LoVo (cell line): ENCODE results near the gene FBXL7.

ENCODE experiments used
- DNase-seq: peaks from one replicate; pipeline ENCODE4 v3.0.0-alpha.2; 2016; ENCODE audit warnings: low spot score

FBXL7 gene

DNA sequence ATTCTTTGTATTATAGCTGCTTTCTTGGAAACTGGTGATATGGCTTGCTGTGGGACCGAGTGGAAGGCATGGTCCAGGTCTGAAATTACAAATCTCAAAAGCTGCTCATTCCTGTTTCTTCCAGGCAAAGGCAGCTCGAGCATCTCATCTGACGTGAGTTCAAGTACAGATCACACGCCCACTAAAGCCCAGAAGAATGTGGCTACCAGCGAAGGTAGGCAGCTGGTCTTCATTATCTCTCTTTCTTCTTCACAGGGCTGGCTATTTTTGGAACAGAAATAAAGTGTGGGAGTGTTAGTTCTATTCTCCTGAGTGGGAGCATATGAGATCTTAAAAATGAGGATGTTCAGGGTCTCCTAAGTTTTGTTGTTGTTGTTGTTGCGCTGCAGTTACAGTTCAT lies 115.9 kb downstream of the FBXL7 start:
- DNase-seq: no peak

DNA sequence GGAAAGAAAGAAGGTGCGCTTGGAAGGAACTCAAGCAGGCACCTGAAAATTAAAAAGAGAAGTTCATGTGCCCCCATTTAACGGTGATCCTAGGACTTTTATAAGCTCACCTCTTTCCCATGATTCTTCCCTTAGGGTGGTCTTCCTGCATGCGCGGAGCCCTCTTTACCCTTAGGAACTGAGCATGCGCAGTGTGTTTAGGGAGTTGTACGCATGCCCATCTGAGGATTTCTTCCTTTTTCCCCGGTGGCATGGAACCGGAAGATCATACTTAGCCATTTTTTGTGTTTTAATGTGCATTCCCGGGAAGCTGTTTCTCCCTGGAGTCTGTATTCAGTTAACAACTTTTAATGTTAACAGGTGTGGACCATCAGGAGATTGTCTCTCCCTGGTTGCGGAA lies 119.0 kb downstream of the FBXL7 start:
- DNase-seq: no peak

DNA sequence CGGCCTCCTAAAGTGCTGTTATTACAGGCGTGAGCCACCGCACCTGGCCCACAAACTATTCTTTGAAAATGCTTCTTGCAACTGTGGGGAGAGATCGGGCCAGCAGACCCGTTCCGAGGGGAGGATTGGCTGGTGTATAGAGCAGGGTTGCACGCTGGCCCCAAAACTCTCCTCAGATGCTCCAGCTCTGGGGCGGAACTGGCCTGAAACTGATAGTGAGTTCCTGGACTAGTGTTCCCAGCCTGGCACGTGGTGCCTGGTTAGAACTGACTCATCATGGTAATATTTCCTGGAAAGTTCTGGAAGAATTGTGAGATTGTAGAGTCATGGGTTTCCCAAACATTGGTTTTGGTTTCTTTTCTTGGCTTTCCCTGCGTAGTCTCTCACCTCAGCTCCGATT lies 120.5 kb downstream of the FBXL7 start:
- no peak for DNase-seq

DNA sequence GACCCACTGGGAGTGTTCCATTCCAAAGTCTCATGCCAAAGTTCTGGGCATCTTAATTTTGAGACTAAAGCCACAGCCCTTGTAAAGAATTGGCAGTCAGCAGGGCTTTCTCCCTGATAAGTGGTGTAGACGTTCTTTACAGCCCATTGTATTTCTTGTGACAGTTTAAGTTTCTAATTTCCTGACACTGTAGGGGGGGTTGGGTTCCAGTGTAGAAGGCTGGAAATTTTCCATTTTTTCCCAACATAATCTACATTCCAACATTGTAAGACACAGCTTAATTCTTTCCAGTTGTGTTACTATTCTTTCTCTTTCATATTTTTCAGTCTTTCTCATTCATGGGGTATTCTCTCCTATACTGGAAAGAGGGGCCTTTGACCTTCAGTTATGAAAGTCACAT lies 121.1 kb downstream of the FBXL7 start:
- DNase-seq: no peak

DNA sequence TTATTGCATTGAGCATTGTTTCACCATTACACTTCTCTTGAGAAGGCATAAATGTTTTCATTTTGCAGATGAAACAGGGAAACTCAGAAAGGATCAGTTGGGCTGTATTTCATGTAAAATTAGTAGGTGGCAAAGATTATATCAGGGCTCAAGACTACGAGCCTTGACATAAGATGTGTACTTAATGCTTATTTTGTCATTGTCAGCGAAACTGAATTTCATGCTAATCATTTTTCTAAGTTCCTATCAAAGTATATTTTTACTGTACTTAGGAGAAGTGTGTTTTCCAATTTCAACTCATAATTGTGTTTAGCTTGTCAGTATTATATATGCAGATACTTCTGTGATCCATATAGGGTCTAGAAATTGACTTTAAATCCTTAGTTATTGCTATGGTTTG lies 123.8 kb downstream of the FBXL7 start:
- DNase-seq: no peak

DNA sequence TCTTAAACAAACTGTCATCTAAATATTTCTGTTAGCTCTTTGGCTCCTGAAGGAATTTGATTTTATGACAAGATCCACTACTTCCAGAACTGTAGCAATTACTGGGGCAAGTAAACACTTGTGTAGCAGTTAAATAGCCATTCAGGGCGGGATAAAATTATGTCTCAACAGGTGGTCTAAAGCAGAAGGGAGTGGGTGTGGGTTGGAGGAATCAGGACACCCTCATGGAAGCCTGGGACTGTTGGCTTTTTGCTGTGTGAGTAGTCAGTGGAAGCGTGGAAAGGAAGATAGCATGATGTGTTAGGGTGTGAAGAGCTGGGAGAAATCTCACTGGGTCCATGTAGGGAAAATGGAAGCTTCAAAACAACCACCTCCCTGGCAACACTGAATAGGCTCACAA lies 127.1 kb downstream of the FBXL7 start:
- DNase-seq: no peak

DNA sequence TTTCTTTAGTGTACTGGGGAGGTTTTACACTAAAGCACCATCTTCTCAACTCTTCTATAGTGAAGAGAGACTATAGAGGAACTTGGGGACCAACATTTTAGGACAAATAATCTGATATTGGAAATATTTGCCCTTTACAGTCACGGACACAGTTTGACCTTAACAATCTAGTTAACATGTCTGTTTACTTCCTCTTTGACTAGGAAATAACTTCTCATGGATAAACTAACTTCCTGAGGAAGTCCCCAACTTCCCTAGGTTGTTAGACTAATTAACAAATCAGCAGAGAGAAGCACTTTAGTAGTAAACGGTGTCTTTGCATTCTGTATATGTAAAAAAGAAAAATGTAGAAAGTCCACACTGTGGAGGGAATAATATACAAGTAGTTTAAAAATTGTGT lies 127.7 kb downstream of the FBXL7 start:
- DNase-seq: no peak

DNA sequence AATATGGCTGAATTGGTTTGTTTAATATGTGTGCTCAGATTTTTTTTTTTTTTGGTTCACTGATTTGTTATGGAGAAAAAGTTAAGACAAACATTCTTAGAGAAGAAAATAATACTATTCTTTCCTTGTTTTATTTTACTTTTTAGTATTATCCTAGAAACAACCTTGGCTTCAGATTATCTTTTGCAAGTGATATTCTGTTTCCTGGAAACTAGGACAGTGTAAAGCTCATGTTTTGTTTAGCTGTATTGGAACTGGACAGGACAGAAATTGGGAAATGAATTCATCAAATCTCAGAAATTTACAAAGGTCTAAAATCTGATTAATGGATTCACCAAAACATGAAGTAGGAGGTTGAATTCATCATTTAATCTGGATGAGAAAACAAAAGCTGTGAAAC lies 130.5 kb downstream of the FBXL7 start:
- no peak for DNase-seq

DNA sequence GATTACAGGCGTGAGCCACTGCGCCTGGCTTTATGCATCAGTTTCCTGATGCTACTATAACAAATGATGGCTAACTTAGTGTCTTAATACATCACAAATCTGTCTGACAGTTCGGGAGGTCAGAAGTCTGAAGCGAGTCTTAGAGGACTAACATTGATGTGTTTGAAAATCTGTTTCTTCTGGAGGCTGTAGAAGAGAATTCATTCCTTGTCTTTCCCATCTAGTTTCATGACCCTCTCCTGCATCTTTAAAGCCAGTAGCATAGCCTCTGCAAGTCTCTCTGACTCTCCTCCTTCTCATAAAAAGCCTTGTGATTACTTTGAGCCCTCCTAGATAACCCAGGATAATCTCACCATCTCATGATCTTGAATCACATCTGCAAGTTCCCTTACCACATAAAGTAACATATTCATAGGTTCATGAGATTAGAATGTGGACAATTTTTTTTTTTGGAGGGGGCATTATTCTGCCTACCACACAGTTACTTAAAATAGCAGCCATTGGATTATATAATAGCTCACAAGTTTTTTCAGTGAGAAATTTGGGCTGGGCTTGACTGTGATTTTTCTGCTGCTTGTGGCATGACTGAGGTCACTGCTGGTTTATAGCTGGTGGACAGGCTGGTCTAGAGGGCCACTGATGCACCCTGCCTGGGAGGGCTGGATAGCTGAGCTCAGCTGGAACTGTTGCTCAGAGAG lies 134.8 kb downstream of the FBXL7 start:
- DNase-seq: no peak

DNA sequence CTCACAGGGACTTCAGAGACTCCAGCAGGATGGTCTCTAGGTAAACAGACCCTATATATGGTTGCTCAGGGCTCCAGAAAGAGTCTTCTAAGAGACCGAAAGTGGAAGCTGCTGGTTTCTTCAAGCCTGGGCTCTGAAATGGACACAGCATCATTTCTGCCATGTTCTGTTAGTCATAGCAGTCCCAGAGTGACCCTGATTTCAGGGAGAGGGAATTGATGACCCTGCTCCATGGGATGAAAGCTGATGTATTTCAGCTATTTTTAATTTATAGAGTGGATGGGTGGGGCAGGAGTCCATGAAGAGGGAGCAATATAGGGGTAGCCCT lies 135.3 kb downstream of the FBXL7 start:
- no peak for DNase-seq

DNA sequence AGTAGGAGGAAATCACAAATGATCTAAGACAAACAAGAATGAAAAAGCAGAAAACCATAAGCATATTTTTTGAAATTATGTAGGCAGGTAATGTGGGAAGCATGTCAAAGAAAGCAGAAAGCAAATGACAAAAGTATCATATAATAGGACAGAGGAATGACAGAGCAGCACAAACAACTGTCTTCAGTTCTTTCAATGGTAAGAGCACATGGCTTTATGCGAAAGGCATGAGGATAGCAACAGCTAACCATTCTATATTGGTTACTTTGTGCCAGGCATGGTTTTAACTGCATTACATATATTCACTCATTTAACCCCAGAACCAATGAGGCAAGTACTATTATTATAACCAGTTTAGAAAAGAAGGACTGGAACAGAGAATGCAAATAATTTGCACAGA lies 137.4 kb downstream of the FBXL7 start:
- DNase-seq: no peak

DNA sequence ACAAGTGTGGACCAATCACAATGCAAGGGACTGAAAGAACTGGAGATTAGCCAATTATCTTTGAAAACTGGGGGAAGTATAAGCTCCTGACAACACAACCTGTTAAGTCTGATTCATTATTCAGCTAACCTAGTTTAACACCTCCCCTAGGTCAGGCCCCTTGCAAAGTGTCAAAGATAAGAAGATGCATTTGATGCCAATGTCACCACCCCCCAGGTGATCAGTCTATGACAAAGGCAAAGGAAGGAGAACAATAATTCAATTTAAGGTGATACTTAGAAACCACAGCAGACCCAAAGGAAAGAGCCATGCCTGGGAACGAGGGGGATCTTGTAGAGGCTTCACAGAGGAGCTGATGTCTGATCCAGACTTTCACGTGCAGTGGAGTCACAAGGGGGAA lies 137.9 kb downstream of the FBXL7 start:
- DNase-seq: no peak

DNA sequence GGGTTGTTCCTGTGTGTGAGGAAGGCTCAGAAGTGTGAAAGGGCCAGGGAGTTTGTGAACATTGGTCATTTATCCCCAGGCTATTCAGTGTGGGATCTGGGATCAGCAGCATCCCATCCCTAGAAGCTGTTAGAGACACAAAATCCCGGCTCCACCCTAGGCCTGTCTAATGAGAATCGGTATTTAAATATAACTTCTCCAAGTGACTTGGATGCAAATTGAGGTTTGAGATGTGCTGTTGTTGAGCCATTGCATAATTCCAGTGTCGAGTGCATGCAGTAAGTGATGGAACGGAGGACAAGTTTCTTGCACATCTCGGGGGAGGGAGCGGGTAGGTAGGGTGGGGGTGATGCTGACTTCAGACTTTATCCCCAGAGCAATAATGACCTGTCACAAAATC lies 138.3 kb downstream of the FBXL7 start:
- DNase-seq: no peak

DNA sequence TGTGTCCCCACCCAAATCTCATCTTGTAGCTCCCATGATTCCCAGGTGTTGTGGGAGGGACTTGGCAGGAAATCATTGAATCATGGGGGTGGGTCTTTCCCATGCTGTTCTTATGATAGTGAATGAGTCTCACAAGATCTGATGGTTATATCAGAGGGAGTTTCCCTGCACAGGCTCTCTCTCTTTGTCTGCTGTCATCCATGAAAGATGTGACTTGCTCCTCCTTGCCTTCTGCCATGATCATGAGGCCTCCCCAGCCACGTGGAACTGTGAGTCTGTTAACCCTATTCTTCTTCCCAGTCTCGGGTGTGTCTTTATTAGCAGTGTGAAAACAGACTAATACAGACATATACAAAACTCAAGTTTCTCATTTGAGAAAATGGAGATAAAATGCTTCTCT lies 139.3 kb downstream of the FBXL7 start:
- no peak for DNase-seq

DNA sequence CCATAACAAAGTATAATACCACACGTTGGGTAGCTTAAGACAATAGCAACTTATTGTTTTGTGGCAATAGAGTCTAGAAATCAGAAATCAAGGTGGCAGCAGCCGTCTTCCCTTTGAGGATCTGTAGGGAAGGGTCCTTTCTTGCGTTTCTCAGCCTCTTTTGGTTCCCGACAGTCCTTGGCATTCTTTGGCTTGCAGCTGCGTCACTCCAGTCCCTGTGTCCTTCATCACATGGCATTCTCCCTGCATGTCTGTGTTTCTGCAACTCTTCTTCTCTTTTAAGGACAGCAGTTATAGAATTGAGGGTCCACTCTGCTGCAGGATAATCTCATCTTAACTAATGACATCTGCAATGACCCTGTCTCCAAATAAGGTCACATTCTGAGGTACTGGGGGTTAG lies 140.1 kb downstream of the FBXL7 start:
- DNase-seq: no peak

DNA sequence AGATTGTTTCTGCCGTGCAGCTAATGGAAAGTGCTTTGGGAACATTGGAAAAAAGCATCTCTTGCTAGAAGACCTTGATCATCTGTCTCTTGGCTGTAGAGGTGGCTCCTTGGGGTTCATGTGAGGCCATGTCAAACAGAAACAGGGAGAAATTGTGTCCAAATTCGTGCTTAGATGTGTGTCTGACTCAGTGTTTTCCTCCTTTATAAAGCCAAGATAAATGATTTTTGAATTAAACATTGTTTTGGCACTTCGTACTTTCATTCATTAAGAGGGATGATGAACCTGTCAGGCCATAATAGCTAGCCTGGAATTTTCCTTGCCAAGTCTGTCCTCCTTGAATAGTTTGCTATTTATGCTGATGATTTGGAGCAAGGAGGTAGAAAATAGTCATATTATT lies 143.8 kb downstream of the FBXL7 start:
- no peak for DNase-seq

DNA sequence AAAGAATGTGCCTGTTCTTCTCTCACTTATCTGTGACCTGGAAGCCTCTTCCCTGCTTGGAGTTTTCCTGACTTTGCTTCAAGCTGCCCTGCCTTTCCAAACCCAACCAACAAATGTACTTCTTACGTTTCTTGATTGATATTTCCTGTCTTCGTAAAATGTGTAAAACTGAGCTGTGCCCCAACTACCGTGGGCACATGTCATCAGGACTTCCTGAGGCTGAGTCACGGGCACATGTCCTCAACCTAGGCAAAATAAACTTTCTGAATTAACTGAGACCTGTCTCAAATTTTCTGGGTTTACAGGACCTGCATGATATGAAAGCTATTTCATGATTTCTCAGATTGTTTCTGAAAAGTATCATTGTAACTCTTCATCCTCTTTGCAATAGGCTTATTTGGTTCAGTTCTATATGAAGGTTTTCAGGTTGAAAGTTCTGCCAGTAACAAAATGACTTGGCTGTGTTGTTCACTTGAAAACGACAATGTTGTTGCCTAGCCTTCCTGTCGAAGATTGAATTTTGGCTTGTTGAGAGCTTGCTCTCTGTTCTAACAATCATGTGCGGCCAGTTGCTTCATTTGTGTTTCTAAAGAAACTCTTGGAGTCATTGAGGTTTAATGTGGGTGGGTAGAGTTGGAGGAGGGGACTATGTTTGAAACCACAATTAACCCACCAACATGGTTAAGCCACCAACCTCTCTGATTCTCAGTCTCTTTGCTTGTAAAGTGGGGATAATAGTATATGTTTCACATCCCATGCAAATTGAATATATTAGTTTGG lies 145.6 kb downstream of the FBXL7 start:
- no peak for DNase-seq

DNA sequence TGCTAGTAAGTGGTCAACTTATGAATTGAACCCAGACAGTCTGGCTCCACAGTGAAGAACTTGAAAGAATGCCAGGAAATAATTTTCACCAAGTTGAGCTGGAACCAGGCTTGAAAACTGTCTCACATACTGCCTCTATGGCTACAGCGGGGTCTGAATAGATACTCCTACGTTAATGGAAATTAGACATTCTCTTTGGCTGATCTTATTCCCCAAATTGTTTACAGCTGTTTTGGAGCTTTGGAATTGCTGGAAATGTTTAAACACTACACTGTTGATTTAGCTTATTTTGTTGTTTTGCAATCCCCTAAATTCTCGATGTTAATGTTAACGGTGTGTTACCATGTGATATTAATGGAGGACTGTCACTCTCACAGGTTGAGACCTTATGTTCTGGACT lies 146.4 kb downstream of the FBXL7 start:
- no peak for DNase-seq

DNA sequence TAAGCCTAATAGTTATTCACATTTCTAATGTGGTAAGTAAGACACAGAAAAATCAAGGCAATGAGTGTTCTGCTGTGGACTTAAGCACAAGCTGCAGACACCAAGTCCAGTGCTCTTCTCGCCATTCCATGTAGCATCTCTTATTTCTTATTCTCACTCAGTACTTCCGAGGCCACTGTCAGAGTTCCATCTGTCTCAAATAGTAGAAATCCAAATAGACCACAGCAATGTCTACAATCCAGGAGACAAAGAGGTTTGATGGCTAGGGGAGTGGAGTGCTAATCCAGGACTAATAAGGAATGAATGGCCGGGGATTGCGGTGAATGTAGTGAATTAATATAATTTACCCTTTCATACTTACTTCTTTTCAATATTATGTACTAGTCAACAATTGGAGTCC lies 147.3 kb downstream of the FBXL7 start:
- no peak for DNase-seq

DNA sequence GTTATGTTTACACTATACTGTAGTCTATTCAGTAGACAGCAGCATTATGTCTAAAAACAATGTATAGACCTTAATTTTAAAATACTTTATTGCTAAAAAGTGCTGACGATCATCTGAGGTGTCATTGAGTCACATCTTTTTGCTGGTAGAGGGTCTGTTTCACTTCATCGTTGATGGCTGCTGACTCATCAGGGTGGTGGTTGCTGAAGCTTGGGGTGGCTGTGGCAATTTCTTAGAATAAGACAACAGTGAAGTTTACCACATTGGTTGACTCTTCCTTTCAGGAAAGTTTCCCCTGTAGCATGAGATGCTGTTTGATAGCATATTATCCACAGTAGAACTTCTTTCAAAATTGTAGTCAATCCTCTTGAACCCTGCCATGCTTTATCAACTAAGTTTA lies 150.3 kb downstream of the FBXL7 start:
- DNase-seq: no peak

DNA sequence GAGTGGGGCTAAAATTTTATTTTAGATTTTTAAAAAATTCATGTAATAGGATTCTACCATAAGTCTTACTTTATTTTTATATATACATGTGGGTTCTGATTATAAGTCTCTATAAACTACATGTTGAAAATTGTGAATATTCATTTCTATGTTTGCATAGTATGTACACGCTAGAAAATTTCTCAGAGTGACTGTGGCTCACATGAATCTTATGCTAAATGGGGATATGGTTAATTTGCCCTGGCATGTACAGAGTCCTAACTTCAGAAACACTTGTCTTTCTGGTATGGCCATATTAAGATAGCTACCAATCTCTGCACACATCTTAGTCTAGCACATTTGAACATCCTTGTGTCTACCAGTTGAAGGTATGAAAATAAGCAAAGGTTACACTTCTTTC lies 154.8 kb downstream of the FBXL7 start:
- DNase-seq: no peak

DNA sequence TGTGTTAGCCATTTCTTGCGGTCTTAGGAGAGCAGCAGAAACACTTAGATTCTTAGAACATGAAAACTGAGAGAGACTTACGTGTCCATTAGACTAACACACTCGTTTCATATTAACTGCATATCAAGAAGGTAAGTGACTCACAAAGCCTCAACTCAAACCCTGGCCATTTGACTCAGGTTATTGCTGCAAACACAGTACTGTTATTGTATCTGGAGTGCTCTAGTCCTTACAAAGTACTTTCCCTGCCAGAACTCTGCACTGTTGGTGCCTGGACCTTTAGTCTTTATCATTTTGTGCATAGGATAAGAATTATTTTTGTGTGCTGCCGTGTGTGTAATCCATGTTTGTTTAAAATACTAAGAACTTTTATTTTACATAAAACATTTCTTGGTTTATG lies 155.7 kb downstream of the FBXL7 start:
- DNase-seq: no peak

DNA sequence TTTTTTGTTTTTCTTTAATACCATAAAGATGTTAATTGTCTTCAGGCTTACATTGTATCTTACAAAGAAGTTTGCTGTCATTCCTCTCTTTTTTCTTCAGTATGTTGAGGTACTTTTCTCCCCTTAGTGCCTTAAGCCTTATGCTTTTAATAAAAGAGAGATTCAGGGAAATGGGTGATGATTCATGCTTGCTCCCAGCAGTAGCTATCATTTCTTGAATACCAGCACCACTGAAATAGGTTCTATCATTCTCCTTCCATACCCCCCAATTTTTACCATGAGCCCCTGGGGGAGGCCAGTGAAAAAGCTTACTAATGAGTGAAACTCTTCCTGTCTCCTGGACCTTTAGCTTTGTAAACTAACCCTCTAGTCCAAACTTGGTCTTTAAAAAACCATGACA lies 165.0 kb downstream of the FBXL7 start:
- DNase-seq: no peak

DNA sequence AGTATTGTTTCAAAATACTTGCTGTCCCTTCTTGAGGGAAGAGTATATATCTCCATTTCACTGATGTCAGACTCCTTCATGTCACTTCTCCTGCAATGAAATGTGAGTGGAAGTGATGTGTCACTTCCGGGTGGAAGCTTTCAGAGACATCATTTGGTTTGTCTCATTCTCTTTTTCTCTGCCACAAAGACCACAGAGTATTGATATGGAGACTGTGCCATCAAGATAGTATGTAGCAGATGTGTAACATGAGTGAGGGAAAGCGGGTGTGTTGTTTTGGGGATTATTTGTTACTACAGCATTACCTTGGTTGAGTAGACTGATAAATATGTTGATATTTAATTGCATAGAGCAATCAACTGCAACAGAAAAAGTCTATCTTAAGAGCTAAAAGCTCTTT lies 169.8 kb downstream of the FBXL7 start:
- DNase-seq: no peak
